ENCODE results near the gene RABL3. TPM values are rescaled to one million over a fixed set of nuclear protein-coding genes. Genes with fewer than 3 reads are reported as not detected.

Gene RABL3
- polyA plus RNA-seq, 3 donors = 6.3 to 13.4 (median 13.2) TPM

Other genes starting within 250 kb of the RABL3 start
- 100 to 1,000 TPM; 111 to 186 (median 169) TPM for gene NDUFB4, start 146.2 kb downstream of the RABL3 start, polyA plus RNA-seq
- gene HGD, start 60.3 kb downstream of the RABL3 start, polyA plus RNA-seq = 10 to 100 TPM in 1 of 3 donors, 1 to 10 TPM in 2; 1.2 to 44.6 (median 1.9) TPM
- gene GTF2E1, start 228 bp upstream of the RABL3 start, polyA plus RNA-seq = 1 to 10 TPM; 3.0 to 5.6 (median 3.1) TPM
- under 1 TPM in 1 of 3 donors, not detected in 2; 0.13 TPM for gene STXBP5L, start 165.7 kb upstream of the RABL3 start, polyA plus RNA-seq